Smooth muscle cell of bladder (primary cell): ENCODE data around the gene IFNG. TPM values are rescaled to one million over a fixed set of nuclear protein-coding genes. Genes with fewer than 3 reads are reported as not detected.

ENCODE experiments used
- total RNA-seq: library from RNA; depleted of rRNA; stranded (reverse); fragments of >200 nt; gene quantifications from 2 replicates; pipeline ENCODE4 v1.2.3, GENCODE V29; 2014

Gene IFNG
- total RNA-seq, result not detected in 2 replicates

DNA sequence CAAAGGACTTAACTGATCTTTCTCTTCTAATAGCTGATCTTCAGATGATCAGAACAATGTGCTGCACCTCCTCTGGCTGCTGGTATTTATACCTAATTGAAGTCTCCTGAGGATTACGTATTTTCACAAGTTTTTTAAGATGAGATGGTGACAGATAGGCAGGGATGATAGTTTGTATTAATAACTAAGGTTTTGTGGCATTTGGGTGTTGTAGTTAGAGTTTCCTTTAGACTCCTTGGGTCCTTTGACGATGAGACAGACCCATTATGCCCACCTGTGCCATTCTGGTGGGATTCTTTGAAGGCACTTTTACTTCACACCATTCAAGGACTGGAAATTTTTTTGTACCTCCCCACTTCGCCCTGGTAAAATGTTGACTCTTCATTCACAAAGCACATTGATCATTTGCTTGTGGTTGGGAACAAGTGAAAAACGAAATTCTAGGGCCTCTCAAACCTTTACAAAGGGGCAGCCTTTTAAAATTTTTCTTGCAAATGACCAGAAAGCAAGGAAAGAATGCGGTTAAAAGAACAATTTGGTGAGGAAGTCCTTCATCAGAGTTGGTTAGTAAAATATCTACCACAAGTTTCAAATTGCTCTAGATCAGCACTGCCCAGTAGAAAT is at the start of gene IFNG:
IFNG (minus strand) TSS at position 60 of the 624 bp plus-strand sequence. CDS start 125 bp downstream, outside the sequence.

Other genes starting within 250 kb of the IFNG start
- gene IFNG-AS1, start 170.3 kb downstream of the IFNG start, total RNA-seq, result not detected in 2 replicates
- not detected in 2 replicates for gene IL26, start 66.1 kb upstream of the IFNG start, total RNA-seq
- gene IL22, start 93.9 kb upstream of the IFNG start, total RNA-seq, result not detected in 2 replicates
- gene MDM1, start 172.6 kb upstream of the IFNG start, total RNA-seq, result 9.7 and 10.2 TPM in 2 replicates